Measurements from ENCODE around the gene CASP7. TPM values are rescaled to one million over a fixed set of nuclear protein-coding genes. Genes with fewer than 3 reads are reported as not detected.

CASP7 gene
- total RNA-seq, 1 donor from 2014 or later, result 16.6 TPM

Other genes with a start within 250 kb of the CASP7 start
- gene HABP2, start 126.9 kb upstream of the CASP7 start, total RNA-seq, result not detected in 2 replicates
- gene NRAP, start 15.9 kb upstream of the CASP7 start, total RNA-seq, result not detected in 2 replicates
- gene PLEKHS1, start 71.8 kb downstream of the CASP7 start, total RNA-seq, result not detected in 2 replicates
- gene DCLRE1A, start 174.2 kb downstream of the CASP7 start, total RNA-seq, result 14.1 and 15.2 TPM in 2 replicates
- 25.9 and 26.0 TPM in 2 replicates for gene NHLRC2, start 174.7 kb downstream of the CASP7 start, total RNA-seq

Measured in activated T-helper 2 cell treated with anti-CD3 and anti-CD28 coated beads, Interferon-gamma antibody, Interleukin-2, Interleukin-4, amounts not matched to agents 10 μg/mL and 5 μg/mL and 100 μg/mL, durations not matched to agents 14 hours and 24 hours and 36 hours (primary cell).